Loucy (cell line): ENCODE results near the gene MYO18B.

Experiments
- EZH2phosphoT487 ChIP-seq: fragments of 200-600 bp; IDR thresholded peaks from 2 replicates; pipeline ENCODE4 v1.6.1; 2018; ENCODE audit warnings: antibody characterized with exemption, mild to moderate bottlenecking, moderate library complexity, borderline replicate concordance
- TF ChIP-seq, protein P1 (sequence below): fragments of 200-600 bp; sonication (generic); conservative IDR thresholded peaks from 2 replicates; pipeline ENCODE4 v1.5.1; 2014; ENCODE audit warnings: mild to moderate bottlenecking, antibody characterized with exemption, low read length

DNA sequence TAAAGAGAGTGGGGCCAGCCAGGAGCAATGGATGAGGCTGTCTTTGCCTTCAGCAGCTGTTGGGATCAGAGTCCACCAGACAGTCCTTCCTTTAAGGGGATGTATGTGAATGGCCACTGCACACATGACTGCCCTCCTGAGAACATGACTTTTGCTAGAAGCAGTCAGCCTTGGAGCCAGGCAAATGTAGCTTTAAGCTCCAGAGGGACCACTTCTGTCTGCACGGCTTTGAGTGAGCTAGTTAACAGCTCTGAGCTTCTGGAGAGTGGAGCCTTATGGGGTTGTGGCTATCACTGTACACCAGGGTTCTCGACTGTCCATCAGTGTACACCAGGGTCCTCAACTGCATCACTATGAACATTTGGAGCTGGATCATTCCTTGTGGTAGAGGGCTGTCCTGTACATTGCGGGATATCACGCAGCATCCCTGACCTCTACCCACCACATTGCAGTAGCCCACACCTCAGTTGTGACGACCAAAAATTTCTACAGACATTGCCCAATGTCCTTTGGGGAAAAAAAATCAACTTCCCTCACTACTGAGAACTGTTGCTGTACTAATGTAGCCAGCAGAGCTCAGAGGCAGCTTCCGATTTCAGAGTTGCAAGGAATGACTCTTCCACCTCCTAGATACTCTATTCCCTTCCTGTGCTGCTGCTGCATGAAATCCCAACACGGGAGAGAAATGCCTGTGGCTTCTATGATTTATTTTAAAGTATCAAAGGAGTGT lies 169.4 kb downstream of the MYO18B start:
- TF ChIP-seq, protein P1, sequence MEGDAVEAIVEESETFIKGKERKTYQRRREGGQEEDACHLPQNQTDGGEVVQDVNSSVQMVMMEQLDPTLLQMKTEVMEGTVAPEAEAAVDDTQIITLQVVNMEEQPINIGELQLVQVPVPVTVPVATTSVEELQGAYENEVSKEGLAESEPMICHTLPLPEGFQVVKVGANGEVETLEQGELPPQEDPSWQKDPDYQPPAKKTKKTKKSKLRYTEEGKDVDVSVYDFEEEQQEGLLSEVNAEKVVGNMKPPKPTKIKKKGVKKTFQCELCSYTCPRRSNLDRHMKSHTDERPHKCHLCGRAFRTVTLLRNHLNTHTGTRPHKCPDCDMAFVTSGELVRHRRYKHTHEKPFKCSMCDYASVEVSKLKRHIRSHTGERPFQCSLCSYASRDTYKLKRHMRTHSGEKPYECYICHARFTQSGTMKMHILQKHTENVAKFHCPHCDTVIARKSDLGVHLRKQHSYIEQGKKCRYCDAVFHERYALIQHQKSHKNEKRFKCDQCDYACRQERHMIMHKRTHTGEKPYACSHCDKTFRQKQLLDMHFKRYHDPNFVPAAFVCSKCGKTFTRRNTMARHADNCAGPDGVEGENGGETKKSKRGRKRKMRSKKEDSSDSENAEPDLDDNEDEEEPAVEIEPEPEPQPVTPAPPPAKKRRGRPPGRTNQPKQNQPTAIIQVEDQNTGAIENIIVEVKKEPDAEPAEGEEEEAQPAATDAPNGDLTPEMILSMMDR: no peak
- TF ChIP-seq EZH2phosphoT487: no peak
